ENCODE data around the gene HTD2. TPM values are rescaled to one million over a fixed set of nuclear protein-coding genes. Genes with fewer than 3 reads are reported as not detected.

Gene HTD2
- total RNA-seq, 1 experiment from 2014 or later, result 10.1 TPM

- no TSS peak for BruUV-seq (replicated peaks)
- CTCF ChIA-PET, result interaction anchor here (0.5 to 4.3 kb wide), 22 partner anchors 8 to 1313 kb away, joined by 3 to 46 read pairs (median 4); no protein-coding TSS in a partner anchor
- Mint-ChIP-seq H3K4me1 (ENCODE audit: insufficient read depth, unreplicated experiment) (no peaks in the 10 kb centered on the region), H3K27ac (ENCODE audit: low read depth, unreplicated experiment) (peak overlapping the region; percentile 42), H3K4me3 (ENCODE audit: unreplicated experiment) (peak overlapping the region; percentile 96), H3K36me3 (ENCODE audit: insufficient read depth, unreplicated experiment) (peaks cover 66% of the 10 kb centered on the region), H3K27me3 (ENCODE audit: insufficient read depth, unreplicated experiment) (no peaks in the 10 kb centered on the region), H3K9me3 (ENCODE audit: unreplicated experiment) (no peaks in the 10 kb centered on the region)
- POLR2A ChIA-PET, result interaction anchor here (0.8 to 1.2 kb wide), 2 partner anchors 9 to 112 kb away, joined by 3 to 4 read pairs; no protein-coding TSS in a partner anchor
- intact Hi-C loops (cut with micrococcal nuclease), result loop anchor here (10.0 kb wide), 1 partner anchor 354 kb away; no protein-coding TSS in a partner anchor
- TF ChIP-seq, protein P1, sequence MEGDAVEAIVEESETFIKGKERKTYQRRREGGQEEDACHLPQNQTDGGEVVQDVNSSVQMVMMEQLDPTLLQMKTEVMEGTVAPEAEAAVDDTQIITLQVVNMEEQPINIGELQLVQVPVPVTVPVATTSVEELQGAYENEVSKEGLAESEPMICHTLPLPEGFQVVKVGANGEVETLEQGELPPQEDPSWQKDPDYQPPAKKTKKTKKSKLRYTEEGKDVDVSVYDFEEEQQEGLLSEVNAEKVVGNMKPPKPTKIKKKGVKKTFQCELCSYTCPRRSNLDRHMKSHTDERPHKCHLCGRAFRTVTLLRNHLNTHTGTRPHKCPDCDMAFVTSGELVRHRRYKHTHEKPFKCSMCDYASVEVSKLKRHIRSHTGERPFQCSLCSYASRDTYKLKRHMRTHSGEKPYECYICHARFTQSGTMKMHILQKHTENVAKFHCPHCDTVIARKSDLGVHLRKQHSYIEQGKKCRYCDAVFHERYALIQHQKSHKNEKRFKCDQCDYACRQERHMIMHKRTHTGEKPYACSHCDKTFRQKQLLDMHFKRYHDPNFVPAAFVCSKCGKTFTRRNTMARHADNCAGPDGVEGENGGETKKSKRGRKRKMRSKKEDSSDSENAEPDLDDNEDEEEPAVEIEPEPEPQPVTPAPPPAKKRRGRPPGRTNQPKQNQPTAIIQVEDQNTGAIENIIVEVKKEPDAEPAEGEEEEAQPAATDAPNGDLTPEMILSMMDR (IDR thresholded peaks at IDR 0.05; ENCODE audit: unreplicated experiment), result no peak
- no peak for DNase-seq (ENCODE audit: unreplicated experiment)
These were observed 2.4 kb downstream of the HTD2 start for GRCh38 chr3:58308728-58309127.

GRCh38 chr3:58317811-58318210 lies 11.5 kb downstream of the HTD2 start:
- Mint-ChIP-seq H3K9me3 (ENCODE audit: unreplicated experiment) (no peaks in the 10 kb centered on the region), H3K27me3 (ENCODE audit: insufficient read depth, unreplicated experiment) (no peaks in the 10 kb centered on the region), H3K27ac (ENCODE audit: low read depth, unreplicated experiment) (no peak overlapping the region), H3K4me3 (ENCODE audit: unreplicated experiment) (no peak overlapping the region), H3K36me3 (ENCODE audit: insufficient read depth, unreplicated experiment) (peaks cover 80% of the 10 kb centered on the region), H3K4me1 (ENCODE audit: insufficient read depth, unreplicated experiment) (no peaks in the 10 kb centered on the region)
- ChIA-PET POLR2A (interaction anchor here (1.2 to 4.3 kb wide), 2 partner anchors 9 to 11 kb away, joined by 3 to 15 read pairs; partner anchors contain the start of genes HTD2 and RPP14), CTCF (interaction anchor here (0.6 to 4.6 kb wide), 6 partner anchors 9 to 115 kb away, joined by 4 to 46 read pairs (median 4); partner anchors contain the start of genes HTD2 and RPP14)
- TF ChIP-seq, protein P1 (IDR thresholded peaks at IDR 0.05; ENCODE audit: unreplicated experiment), result no peak
- TSS peak; percentile 28 for BruUV-seq (replicated peaks)
- intact Hi-C loops (cut with micrococcal nuclease), result no loop called here
- DNase-seq (ENCODE audit: unreplicated experiment), result no peak

- ChIA-PET CTCF (interaction anchor here (0.6 to 4.1 kb wide), 18 partner anchors 8 to 374 kb away, joined by 3 to 30 read pairs (median 3); partner anchors contain the start of genes HTD2, KCTD6, PXK and RPP14), POLR2A (interaction anchor here (0.6 to 1.2 kb wide), 2 partner anchors 13 to 133 kb away, joined by 3 to 5 read pairs; no protein-coding TSS in a partner anchor)
- no peak overlapping the region for H3K4me3 Mint-ChIP-seq (ENCODE audit: unreplicated experiment)
- no peak for DNase-seq (ENCODE audit: unreplicated experiment)
- no peaks in the 10 kb centered on the region for H3K27me3 Mint-ChIP-seq (ENCODE audit: insufficient read depth, unreplicated experiment)
- H3K27ac Mint-ChIP-seq (ENCODE audit: low read depth, unreplicated experiment), result no peak overlapping the region
- H3K4me1 Mint-ChIP-seq (ENCODE audit: insufficient read depth, unreplicated experiment), result no peaks in the 10 kb centered on the region
- TF ChIP-seq, protein P1 (IDR thresholded peaks at IDR 0.05; ENCODE audit: unreplicated experiment), result no peak
- H3K9me3 Mint-ChIP-seq (ENCODE audit: unreplicated experiment), result no peaks in the 10 kb centered on the region
- no TSS peak for BruUV-seq (replicated peaks)
- H3K36me3 Mint-ChIP-seq (ENCODE audit: insufficient read depth, unreplicated experiment), result peaks cover 40% of the 10 kb centered on the region
- intact Hi-C loops (cut with micrococcal nuclease), result loop anchor here (1.0 to 2.0 kb wide), 3 partner anchors 93 to 309 kb away; no protein-coding TSS in a partner anchor
These were observed 15.5 kb downstream of the HTD2 start for GRCh38 chr3:58321791-58322190.

DNA sequence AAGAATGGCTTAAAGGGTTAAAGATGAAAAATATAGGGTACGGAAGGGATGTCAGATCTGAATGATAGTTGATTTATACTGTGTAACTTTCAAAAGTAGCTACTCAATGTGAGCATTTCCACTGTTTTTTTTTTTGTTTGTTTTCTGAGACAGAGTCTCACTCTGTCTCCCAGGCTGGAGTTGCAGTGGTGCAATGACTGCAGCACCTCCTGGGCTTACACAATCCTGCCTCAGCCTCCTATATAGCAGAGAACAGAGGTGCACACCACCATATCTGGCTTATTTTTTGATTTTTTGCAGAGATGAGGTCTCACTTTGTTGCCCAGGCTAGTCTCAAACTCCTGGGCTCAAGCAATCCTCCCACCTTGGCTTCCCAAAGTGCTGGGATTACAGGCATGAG lies 16.5 kb downstream of the HTD2 start:
- intact Hi-C loops (cut with micrococcal nuclease), result no loop called here
- Mint-ChIP-seq H3K4me1 (ENCODE audit: insufficient read depth, unreplicated experiment) (no peaks in the 10 kb centered on the region), H3K27ac (ENCODE audit: low read depth, unreplicated experiment) (no peak overlapping the region), H3K36me3 (ENCODE audit: insufficient read depth, unreplicated experiment) (peaks cover 30% of the 10 kb centered on the region), H3K27me3 (ENCODE audit: insufficient read depth, unreplicated experiment) (no peaks in the 10 kb centered on the region), H3K4me3 (ENCODE audit: unreplicated experiment) (no peak overlapping the region), H3K9me3 (ENCODE audit: unreplicated experiment) (no peaks in the 10 kb centered on the region)
- DNase-seq (ENCODE audit: unreplicated experiment), result no peak
- no TSS peak for BruUV-seq (replicated peaks)
- CTCF ChIA-PET, result interaction anchor here (0.6 to 4.1 kb wide), 4 partner anchors 14 to 89 kb away, joined by 3 to 30 read pairs (median 4); no protein-coding TSS in a partner anchor
- POLR2A ChIA-PET, result interaction anchor here (1.2 to 1.6 kb wide), 2 partner anchors 12 to 134 kb away, joined by 5 to 6 read pairs; no protein-coding TSS in a partner anchor
- TF ChIP-seq, protein P1 (IDR thresholded peaks at IDR 0.05; ENCODE audit: unreplicated experiment), result no peak
